A549 (cell line): ENCODE results near the gene CTSK. TPM values are rescaled to one million over a fixed set of nuclear protein-coding genes. Genes with fewer than 3 reads are reported as not detected.
"Not testable (repeated sequence)": the region's sequence is repeated elsewhere in the genome, so short reads cannot be mapped to it uniquely, and the experiment has no call there.

ENCODE experiments used
- ATAC-seq, 2 experiments: fragments of 200-7000 bp in 1 of 2; fragments of >200 bp in 1 of 2; cut with Nextera tagmentation in 1 of 2; cut with Tn5 transposase in 1 of 2; 3 replicates each; pipeline versions ENCODE4 v1.8.0 to v1.9.1; 2018 to 2020; ENCODE audit warnings: mild to moderate bottlenecking in 1 of 2, moderate library complexity in 1 of 2
- CTCF ChIA-PET: fragments of 300-600 bp; sonication (Branson Sonifier 250); formaldehyde crosslinking; extraction: SDS; loops from one replicate; lab custom pipeline; 2021; ENCODE audit warnings: antibody characterized with exemption, inconsistent platforms; lab: Yijun Ruan, JAX
- POLR2A ChIA-PET: fragments of 350-600 bp; formaldehyde crosslinking; extraction: SDS; loops from one replicate; lab custom pipeline; 2021; ENCODE audit warnings: antibody characterized with exemption, inconsistent platforms; lab: Yijun Ruan, JAX
- DNase-seq, 2 experiments: peaks; one replicate each; pipeline versions ENCODE4 v3.0.0 to v3.0.0-alpha.2; 2011 to 2016; ENCODE audit warnings: low read depth in 1 of 2, low spot score in 1 of 2
- FAIRE-seq: peaks from 2 replicates; lab custom pipeline; 2011; peaks lifted over from hg19 to GRCh38; lab: Jason Lieb, UNC
- H3K27ac ChIP-seq, 2 experiments: fragments of >200 bp; sonication (Bioruptor Twin); formaldehyde crosslinking; 3 replicates each; pipeline ENCODE4 v1.5.1; 2016 to 2017
- H3K4me1 ChIP-seq: fragments of >200 bp; sonication (Bioruptor Twin); formaldehyde crosslinking; 3 replicates; pipeline ENCODE4 v1.6.1; 2016
- H3K4me2 ChIP-seq: fragments of >200 bp; sonication (Bioruptor Twin); formaldehyde crosslinking; 3 replicates; pipeline ENCODE4 v1.6.1; 2016
- H3K4me3 ChIP-seq: fragments of >200 bp; sonication (Bioruptor Twin); formaldehyde crosslinking; 3 replicates; pipeline ENCODE4 v1.5.1; 2016
- H3K9me3 ChIP-seq: fragments of >200 bp; sonication (Bioruptor Twin); formaldehyde crosslinking; 3 replicates; pipeline ENCODE4 v1.6.1; 2016
- BCL3 ChIP-seq: fragments of >200 bp; sonication (Bioruptor Twin); formaldehyde crosslinking; IDR thresholded peaks from 3 replicates; pipeline ENCODE4 v1.6.1; 2016
- CHD2 ChIP-seq: fragments of 150-350 bp; IDR thresholded peaks from 2 replicates; pipeline ENCODE4 v1.6.1; 2014; ENCODE audit warnings: low read length; ENCODE audit not compliant: partially characterized antibody
- EHMT2 ChIP-seq: fragments of 200-600 bp; sonication (generic); IDR thresholded peaks from 2 replicates; pipeline ENCODE4 v1.6.1; 2016; ENCODE audit warnings: antibody characterized with exemption, low read depth, mild to moderate bottlenecking, moderate library complexity
- FOXS1 ChIP-seq: fragments of 250-450 bp; sonication (Bioruptor Pico); IDR thresholded peaks from 2 replicates; pipeline ENCODE4 v1.5.0; 2020; ENCODE audit warnings: mild to moderate bottlenecking, moderate library complexity
- HEYL ChIP-seq: fragments of 250-450 bp; sonication (Bioruptor Pico); IDR thresholded peaks from 2 replicates; pipeline ENCODE4 v1.8.0; 2021; ENCODE audit warnings: mild to moderate bottlenecking, moderate library complexity
- HMGXB4 ChIP-seq: fragments of 250-450 bp; sonication (Bioruptor Pico); IDR thresholded peaks from 2 replicates; pipeline ENCODE4 v1.5.0; 2021; ENCODE audit warnings: mild to moderate bottlenecking, moderate library complexity, borderline replicate concordance
- JUN ChIP-seq, 2 experiments: fragments of >200 bp; sonication (Bioruptor Twin); formaldehyde crosslinking; IDR thresholded peaks; 2 replicates in 1 of 2; 3 replicates in 1 of 2; pipeline ENCODE4 v1.6.1; 2016 to 2017
- RARB ChIP-seq: fragments of 250-450 bp; sonication (Bioruptor Pico); IDR thresholded peaks from 2 replicates; pipeline ENCODE4 v1.8.0; 2021; ENCODE audit warnings: mild to moderate bottlenecking, moderate library complexity
- REST ChIP-seq: fragments of 200-600 bp; sonication (generic); IDR thresholded peaks from 2 replicates; pipeline ENCODE4 v1.6.1; 2016; ENCODE audit warnings: antibody characterized with exemption, mild to moderate bottlenecking, moderate library complexity
- RFX5 ChIP-seq: fragments of 450-650 bp; IDR thresholded peaks from 2 replicates; pipeline ENCODE4 v1.7.1; 2014; ENCODE audit warnings: antibody characterized with exemption, mild to moderate bottlenecking, moderate library complexity
- RNF2 ChIP-seq: fragments of 200-600 bp; sonication (generic); IDR thresholded peaks from 2 replicates; pipeline ENCODE4 v1.6.1; 2016; ENCODE audit warnings: low read depth, mild to moderate bottlenecking, antibody characterized with exemption, moderate library complexity, borderline replicate concordance
- SREBF2 ChIP-seq: fragments of 450-650 bp; IDR thresholded peaks from 2 replicates; pipeline ENCODE4 v1.6.1; 2014; ENCODE audit warnings: mild to moderate bottlenecking, moderate library complexity
- TFCP2L1 ChIP-seq: fragments of 250-450 bp; sonication (Bioruptor Pico); IDR thresholded peaks from 2 replicates; pipeline ENCODE4 v1.5.0; 2021; ENCODE audit warnings: mild to moderate bottlenecking
- WGBS: methylation state at CpG from one replicate; pipeline ENCODE4 v1.1.6; 2017; ENCODE audit errors: missing lambda C conversion rate; 5-methylcytosine and 5-hydroxymethylcytosine counted together
- polyA plus RNA-seq, 4 experiments: library from polyadenylated mRNA; depleted of rRNA in 3 of 4; stranded (reverse); fragments of >200 nt; fragmentation: RNase III in 1 of 4; extraction: RNeasy Plus Mini Kit Qiagen cat#74134 plus additional on column Dnase treatment in 1 of 4; gene quantifications; 2 replicates in 3 of 4; 3 replicates in 1 of 4; pipeline ENCODE4 v1.2.3, GENCODE V29; 2011 to 2017
- TF ChIP-seq, protein P1 (sequence below): IDR thresholded peaks from 2 replicates; pipeline ENCODE4 v1.6.1; 2012

Gene CTSK
- polyA plus RNA-seq, 2 of the 4 experiments (the other 2 are of a cell fraction) = 2.4 to 5.0 TPM

- WGBS = 79% methylated on average over 6 of the region's 6 CpGs
- no peaks in the 10 kb centered on the region for H3K9me3 ChIP-seq
- POLR2A ChIA-PET = no interaction called here
- TF ChIP-seq HMGXB4 (CRISPR knock-in tag) (no peak), RNF2 (no peak), REST (no peak), RARB (CRISPR knock-in tag) (no peak), BCL3 (no peak), EHMT2 (no peak), TFCP2L1 (CRISPR knock-in tag) (no peak), CHD2 (no peak), SREBF2 (no peak), HEYL (CRISPR knock-in tag) (no peak), JUN (IDR thresholded peaks at IDR 0.05) (no peak), RFX5 (no peak), FOXS1 (CRISPR knock-in tag) (no peak)
- TF ChIP-seq, protein P1, sequence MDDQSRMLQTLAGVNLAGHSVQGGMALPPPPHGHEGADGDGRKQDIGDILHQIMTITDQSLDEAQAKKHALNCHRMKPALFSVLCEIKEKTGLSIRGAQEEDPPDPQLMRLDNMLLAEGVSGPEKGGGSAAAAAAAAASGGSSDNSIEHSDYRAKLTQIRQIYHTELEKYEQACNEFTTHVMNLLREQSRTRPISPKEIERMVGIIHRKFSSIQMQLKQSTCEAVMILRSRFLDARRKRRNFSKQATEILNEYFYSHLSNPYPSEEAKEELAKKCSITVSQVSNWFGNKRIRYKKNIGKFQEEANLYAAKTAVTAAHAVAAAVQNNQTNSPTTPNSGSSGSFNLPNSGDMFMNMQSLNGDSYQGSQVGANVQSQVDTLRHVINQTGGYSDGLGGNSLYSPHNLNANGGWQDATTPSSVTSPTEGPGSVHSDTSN = no peak
- H3K4me3 ChIP-seq = no peak overlapping the region
- FAIRE-seq = no peak
- no peak for DNase-seq
- no peak overlapping the region for H3K27ac ChIP-seq
- CTCF ChIA-PET = interaction anchor here (0.7 to 1.5 kb wide), 3 partner anchors 11 to 169 kb away, joined by 3 read pairs; no protein-coding TSS in a partner anchor
- no peak overlapping the region for H3K4me2 ChIP-seq
- no peaks in the 10 kb centered on the region for H3K4me1 ChIP-seq
- no peak for ATAC-seq
Measured at GRCh38 chr1:150836129-150836773, 28.2 kb upstream of the CTSK start.

- H3K4me1 ChIP-seq, ATAC-seq, H3K27ac ChIP-seq, FAIRE-seq, H3K9me3 ChIP-seq, POLR2A ChIA-PET, H3K4me3 ChIP-seq, DNase-seq, H3K4me2 ChIP-seq: not testable (repeated sequence)
- 98% methylated on average over 6 of the region's 6 CpGs for whole genome bisulfite sequencing
- CTCF ChIA-PET = interaction anchor here (0.9 to 1.2 kb wide), 2 partner anchors 16 to 88 kb away, joined by 3 read pairs; no protein-coding TSS in a partner anchor
Measured at GRCh38 chr1:150833961-150834360, 25.9 kb upstream of the CTSK start.
